GM12878 (cell line): ENCODE data around the gene ANKAR. TPM values are rescaled to one million over a fixed set of nuclear protein-coding genes. Genes with fewer than 3 reads are reported as not detected.

Experiments used
- ATAC-seq: fragments of 200-7000 bp; cut with Tn5 transposase; 3 replicates; pipeline ENCODE4 v1.9.1; 2020; ENCODE audit warnings: mild to moderate bottlenecking, moderate library complexity
- BruUV-seq: library from RNA; stranded (reverse); fragments of 400-500 nt; replicated peaks from 2 replicates; lab custom pipeline; 2021; lab: Mats Ljungman, UMichigan
- CTCF ChIA-PET: fragments of 300-600 bp; sonication (Branson Sonifier 250); formaldehyde crosslinking; extraction: SDS; loops from one replicate; lab custom pipeline; 2021; ENCODE audit warnings: inconsistent platforms; lab: Yijun Ruan, JAX
- POLR2A ChIA-PET: fragments of 350-600 bp; formaldehyde crosslinking; extraction: SDS; loops from one replicate; lab custom pipeline; 2021; ENCODE audit warnings: inconsistent platforms; lab: Charles Lee
- RAD21 ChIA-PET: fragments of 300-600 bp; sonication (Branson Sonifier 250); formaldehyde crosslinking; loops from one replicate; lab custom pipeline; 2023; ENCODE audit warnings: antibody characterized with exemption; ENCODE audit not compliant: unreplicated experiment; lab: Charles Lee
- SMC1A ChIA-PET: fragments of 300-600 bp; sonication (Branson Sonifier 250); formaldehyde crosslinking; loops from one replicate; lab custom pipeline; 2023; ENCODE audit not compliant: unreplicated experiment, uncharacterized antibody; lab: Charles Lee
- DNase-seq: peaks from one replicate; pipeline ENCODE4 v3.0.0-alpha.2; 2011; ENCODE audit warnings: low read depth, low spot score
- FAIRE-seq: peaks from 3 replicates; lab custom pipeline; 2011; peaks lifted over from hg19 to GRCh38; lab: Jason Lieb, UNC
- H2AFZ ChIP-seq: 2 replicates; pipeline ENCODE4 v1.6.0; 2011; ENCODE audit warnings: low read depth, low read length, control low read depth; ENCODE audit not compliant: control insufficient read depth
- H3K27ac ChIP-seq: 2 replicates; pipeline ENCODE4 v1.5.1; 2011; ENCODE audit warnings: control low read depth; ENCODE audit not compliant: control insufficient read depth, insufficient read depth
- H3K27me3 ChIP-seq, 2 experiments: replicated peaks in 1 of 2; 2 replicates each; pipeline versions ENCODE4 v1.6.0 to v1.6.1; 2011; ENCODE audit warnings: low read length in 1 of 2; ENCODE audit not compliant: control insufficient read depth in 2 of 2, insufficient read depth in 2 of 2
- H3K36me3 ChIP-seq, 2 experiments: 2 replicates each; pipeline ENCODE4 v1.5.1; 2011; ENCODE audit warnings: low read length in 1 of 2; ENCODE audit not compliant: control insufficient read depth in 2 of 2, insufficient read depth in 2 of 2
- H3K4me1 ChIP-seq: 2 replicates; pipeline ENCODE4 v1.6.1; 2011; ENCODE audit warnings: mild to moderate bottlenecking, low read length, moderate library complexity, mixed read lengths; ENCODE audit not compliant: control insufficient read depth, insufficient read depth
- H3K4me2 ChIP-seq: 2 replicates; pipeline ENCODE4 v1.6.0; 2011; ENCODE audit warnings: control low read depth; ENCODE audit not compliant: control insufficient read depth, insufficient read depth
- H3K4me3 ChIP-seq: fragments of 200-600 bp; sonication (generic); 2 replicates; pipeline ENCODE4 v1.5.1; 2016
- H3K79me2 ChIP-seq: 2 replicates; pipeline ENCODE4 v1.6.0; 2011; ENCODE audit warnings: low read length; ENCODE audit not compliant: control insufficient read depth, insufficient read depth
- H3K9ac ChIP-seq: 2 replicates; pipeline ENCODE4 v1.8.0; 2011; ENCODE audit warnings: low read length, control low read depth, mixed read lengths; ENCODE audit not compliant: control insufficient read depth, insufficient read depth
- H3K9me3 ChIP-seq: replicated peaks from 3 replicates; pipeline ENCODE4 v1.5.1; 2011; ENCODE audit warnings: mild to moderate bottlenecking, low read length; ENCODE audit not compliant: control insufficient read depth, insufficient read depth
- H4K20me1 ChIP-seq: 2 replicates; pipeline ENCODE4 v1.6.0; 2011; ENCODE audit not compliant: control insufficient read depth, insufficient read depth
- ATF7 ChIP-seq: fragments of 450-650 bp; IDR thresholded peaks from 2 replicates; pipeline ENCODE4 v1.6.1; 2016; ENCODE audit warnings: low read depth, mild to moderate bottlenecking
- BACH1 ChIP-seq: fragments of 450-650 bp; IDR thresholded peaks from 2 replicates; pipeline ENCODE4 v1.6.1; 2017; ENCODE audit warnings: mild to moderate bottlenecking, borderline replicate concordance
- BHLHE40 ChIP-seq, 2 experiments: fragments of 450-650 bp in 1 of 2; IDR thresholded peaks; 2 replicates each; pipeline ENCODE4 v1.6.1; 2011 to 2017; ENCODE audit warnings: low read depth in 2 of 2, borderline replicate concordance in 1 of 2, improper control_type of control experiment in 1 of 2, low read length in 1 of 2, mild to moderate bottlenecking in 1 of 2
- E2F4 ChIP-seq: IDR thresholded peaks from 2 replicates; pipeline ENCODE4 v1.6.1; 2012; ENCODE audit warnings: low read depth, low read length, improper control_type of control experiment
- ETV6 ChIP-seq, 2 experiments: fragments of 450-650 bp in 1 of 2; IDR thresholded peaks in 1 of 2; conservative IDR thresholded peaks in 1 of 2; 2 replicates each; pipeline ENCODE4 v1.6.1; 2014; ENCODE audit warnings: antibody characterized with exemption in 1 of 2, borderline replicate concordance in 1 of 2, low read depth in 1 of 2, mild to moderate bottlenecking in 1 of 2, moderate library complexity in 1 of 2
- FOXM1 ChIP-seq: IDR thresholded peaks from 2 replicates; pipeline ENCODE4 v1.6.1; 2012; ENCODE audit warnings: low read depth, mild to moderate bottlenecking, inconsistent platforms, low read length, moderate library complexity
- IRF3 ChIP-seq: fragments of 450-650 bp; IDR thresholded peaks from 2 replicates; pipeline ENCODE4 v1.6.1; 2014; ENCODE audit warnings: mild to moderate bottlenecking
- IRF5 ChIP-seq: fragments of 450-650 bp; IDR thresholded peaks from 2 replicates; pipeline ENCODE4 v1.6.1; 2017; ENCODE audit warnings: borderline replicate concordance
- MTA3 ChIP-seq: IDR thresholded peaks from 2 replicates; pipeline ENCODE4 v1.6.1; 2012; ENCODE audit warnings: low read length, inconsistent platforms, borderline replicate concordance
- NRF1 ChIP-seq: conservative IDR thresholded peaks from 2 replicates; pipeline ENCODE4 v1.6.1; 2011; ENCODE audit warnings: mild to moderate bottlenecking, low read depth, low read length, improper control_type of control experiment
- PAX5 ChIP-seq: IDR thresholded peaks from 2 replicates; pipeline ENCODE4 v1.6.1; 2011; ENCODE audit warnings: low read depth, low read length, borderline replicate concordance
- PAX8 ChIP-seq: fragments of 450-650 bp; IDR thresholded peaks from 2 replicates; pipeline ENCODE4 v1.6.1; 2017; ENCODE audit warnings: mild to moderate bottlenecking, moderate library complexity
- POLR2A ChIP-seq: IDR thresholded peaks from 2 replicates; pipeline ENCODE4 v1.6.1; 2011; ENCODE audit warnings: low read depth, mild to moderate bottlenecking, low read length
- RBBP5 ChIP-seq: fragments of 200-600 bp; sonication (generic); conservative IDR thresholded peaks from 2 replicates; pipeline ENCODE4 v1.6.1; 2016
- SUPT20H ChIP-seq: IDR thresholded peaks from 2 replicates; pipeline ENCODE4 v1.6.1; 2011; ENCODE audit warnings: low read depth, mild to moderate bottlenecking, low read length, moderate library complexity, borderline replicate concordance; ENCODE audit not compliant: control insufficient read depth
- TAF1 ChIP-seq: IDR thresholded peaks from 2 replicates; pipeline ENCODE4 v1.6.1; 2011; ENCODE audit warnings: mild to moderate bottlenecking, low read depth, low read length, borderline replicate concordance
- TCF3 ChIP-seq: IDR thresholded peaks from 2 replicates; pipeline ENCODE4 v1.6.1; 2012; ENCODE audit warnings: low read depth, mild to moderate bottlenecking, low read length, borderline replicate concordance; ENCODE audit not compliant: insufficient read depth
- ZBTB11 ChIP-seq: fragments of 450-650 bp; formaldehyde crosslinking; IDR thresholded peaks from 2 replicates; pipeline ENCODE4 v1.5.0; 2022; ENCODE audit warnings: mild to moderate bottlenecking, missing genetic modification characterization
- ZNF207 ChIP-seq: fragments of 450-650 bp; IDR thresholded peaks from 2 replicates; pipeline ENCODE4 v1.6.1; 2014; ENCODE audit warnings: antibody characterized with exemption, mild to moderate bottlenecking, borderline replicate concordance
- in situ Hi-C: fragments of 300-500 bp; cut with MboI; formaldehyde crosslinking; loops from 9 replicates; pipeline ENCODE4 v1.14.3; 2018; ENCODE audit warnings: mixed read lengths
- intact Hi-C: fragments of 100-400 bp; cut with micrococcal nuclease; formaldehyde crosslinking; loops from one replicate; pipeline ENCODE4 v1.14.2; 2022; ENCODE audit not compliant: unreplicated experiment
- polyA plus RNA-seq, 11 experiments: library from polyadenylated mRNA; depleted of rRNA in 4 of 11; unstranded in 6 of 11; stranded (reverse) in 5 of 11; fragments of >200 nt; fragmentation: Nextera tagmentation in 4 of 11; fragmentation: Illumina TruSeq in 1 of 11; extraction: Ambion mirVana in 4 of 11; extraction: Trizol in 1 of 11; gene quantifications; 1 replicate in 1 of 11; 2 replicates in 10 of 11; pipeline versions ENCODE4 v1.2.1 to v1.2.3, GENCODE V29; 2011 to 2016; ENCODE audit warnings: inconsistent platforms in 2 of 11, missing spikeins in 2 of 11, low read depth in 1 of 11
- total RNA-seq, 4 experiments: library from RNA; depleted of rRNA in 3 of 4; stranded (reverse); fragments of >200 nt in 3 of 4; fragmentation: Illumina TruSeq in 1 of 4; extraction: Trizol in 1 of 4; gene quantifications; 2 replicates each; pipeline versions ENCODE4 v1.2.1 to v1.2.3, GENCODE V29; 2013 to 2021

The ANKAR gene
- total and polyA plus RNA-seq, 10 of the 15 experiments (the other 5 are each of a cell fraction or from before 2014, with no cell fraction given) = 1.3 to 4.2 (median 2.7) TPM

- Histone ChIP-seq H3K79me2 (no peaks in the 10 kb centered on the region), H3K4me1 (peaks cover under 1% of the 10 kb centered on the region; the same call in 1 of the 2 replicates), H3K27ac (no peak overlapping the region), H3K36me3 (no peaks in the 10 kb centered on the region), H3K9ac (no peak overlapping the region), H3K27me3 (no peaks in the 10 kb centered on the region), H3K9me3 (peaks cover 4% of the 10 kb centered on the region), H2AFZ (no peak overlapping the region), H3K4me2 (no peak overlapping the region), H3K4me3 (no peak overlapping the region), H4K20me1 (no peaks in the 10 kb centered on the region)
- ChIA-PET RAD21 (no interaction called here), POLR2A (no interaction called here), CTCF (interaction anchor here (1.8 to 11.5 kb wide), 3 partner anchors 15 to 84 kb away, joined by 7 to 163 read pairs (median 45); partner anchors contain the start of genes ASNSD1 and OSGEPL1), SMC1A (interaction anchor here (1.7 kb wide), 1 partner anchor 8 kb away, joined by 5 read pairs; no protein-coding TSS in a partner anchor)
- DNase-seq (no peak), ATAC-seq (no peak), FAIRE-seq (no peak)
- no TSS peak for BruUV-seq
- intact Hi-C loops (no loop called here), in situ Hi-C loops (no loop called here)
- TF ChIP-seq BHLHE40 (IDR thresholded peaks at IDR 0.05; ENCODE audit: borderline replicate concordance in 1 of 2, low read depth in 2 of 2, low read length in 1 of 2) (no peak), PAX5 (no peak), ATF7 (no peak), TAF1 (no peak), E2F4 (no peak), SUPT20H (no peak), IRF5 (no peak), IRF3 (no peak), NRF1 (no peak), POLR2A (no peak), MTA3 (no peak), TCF3 (no peak), ZBTB11 (CRISPR knock-in tag) (no peak), FOXM1 (no peak), PAX8 (no peak), ZNF207 (no peak), BACH1 (no peak), ETV6 (conservative IDR thresholded peaks at IDR 0.05 in 1 of 2, IDR thresholded peaks at IDR 0.05 in 1 of 2; ENCODE audit: borderline replicate concordance in 1 of 2, low read depth in 1 of 2) (no peak), RBBP5 (no peak)
Observed at GRCh38 chr2:189679226-189679625, 4.8 kb downstream of the ANKAR start.
